GM21737 (cell line): ENCODE data around the gene TOMM22.
"Not testable (repeated sequence)": the region's sequence is repeated elsewhere in the genome, so short reads cannot be mapped to it uniquely, and the experiment has no call there.

Experiments
- ATAC-seq: cut with Tn5 transposase; IDR thresholded peaks from one replicate; pipeline ENCODE4 v1.9.1; 2021; ENCODE audit warnings: mild to moderate bottlenecking, moderate library complexity; ENCODE audit not compliant: unreplicated experiment

The TOMM22 gene

DNA sequence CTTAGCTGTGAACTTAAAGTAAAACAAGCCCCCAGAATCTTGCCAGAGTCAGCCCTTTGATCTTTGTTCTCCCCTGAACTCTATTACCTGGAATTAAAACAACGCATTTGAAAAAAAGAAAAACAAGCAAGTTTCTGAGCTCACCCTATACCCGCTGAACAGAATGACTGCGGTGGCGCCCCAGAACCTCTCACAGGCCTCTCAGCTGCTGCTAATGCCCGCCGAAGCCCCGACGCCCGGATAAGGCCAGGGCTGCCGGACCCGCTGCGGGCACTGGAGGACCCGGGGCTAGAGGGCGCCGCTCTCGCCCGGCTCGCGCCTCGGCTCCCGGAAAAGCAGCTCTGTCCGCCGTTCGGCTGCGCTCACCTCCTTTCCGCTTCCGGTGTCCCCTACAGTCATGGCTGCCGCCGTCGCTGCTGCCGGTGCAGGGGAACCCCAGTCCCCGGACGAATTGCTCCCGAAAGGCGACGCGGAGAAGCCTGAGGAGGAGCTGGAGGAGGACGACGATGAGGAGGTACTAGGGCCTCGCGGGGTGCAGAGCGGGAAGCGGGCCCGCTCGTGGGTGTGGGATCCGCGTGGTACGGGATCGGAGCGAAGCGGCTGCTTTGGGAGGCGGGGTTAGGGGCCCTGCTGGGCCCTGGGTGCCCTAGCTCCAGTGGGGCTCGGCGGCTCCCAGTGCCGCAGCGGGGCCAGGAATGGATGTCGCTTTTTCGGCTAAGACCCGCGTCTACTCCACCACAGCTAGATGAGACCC is at the start of gene TOMM22:
Gene TOMM22, plus strand, starts transcription at position 376 of the 754 bp plus-strand sequence. Its CDS starts 22 bp downstream, at position 398.
- peak; percentile 92 for ATAC-seq

DNA sequence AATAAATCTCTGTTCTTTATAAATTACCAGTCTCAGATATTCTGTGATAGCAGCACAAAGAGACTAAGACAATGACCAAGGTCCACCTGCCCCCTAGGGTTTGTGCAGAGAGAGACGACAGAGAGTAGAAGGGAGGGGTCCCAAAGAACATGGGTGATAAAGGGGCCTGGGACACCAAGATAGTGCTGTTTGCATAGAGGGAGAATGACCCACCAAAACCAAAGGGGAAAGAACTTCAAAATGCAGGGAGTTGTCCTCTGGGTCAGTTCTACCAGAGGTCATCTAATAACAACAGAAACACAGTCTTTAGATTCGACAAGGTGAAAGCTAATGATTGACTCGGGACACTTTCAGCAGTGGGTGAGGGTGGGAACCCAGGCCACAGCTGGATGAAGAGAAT is 49.2 kb upstream of the TOMM22 start:
- ATAC-seq = no peak

- no peak for ATAC-seq
Observed at GRCh38 chr22:38638216-38638615, 43.5 kb upstream of the TOMM22 start.

DNA sequence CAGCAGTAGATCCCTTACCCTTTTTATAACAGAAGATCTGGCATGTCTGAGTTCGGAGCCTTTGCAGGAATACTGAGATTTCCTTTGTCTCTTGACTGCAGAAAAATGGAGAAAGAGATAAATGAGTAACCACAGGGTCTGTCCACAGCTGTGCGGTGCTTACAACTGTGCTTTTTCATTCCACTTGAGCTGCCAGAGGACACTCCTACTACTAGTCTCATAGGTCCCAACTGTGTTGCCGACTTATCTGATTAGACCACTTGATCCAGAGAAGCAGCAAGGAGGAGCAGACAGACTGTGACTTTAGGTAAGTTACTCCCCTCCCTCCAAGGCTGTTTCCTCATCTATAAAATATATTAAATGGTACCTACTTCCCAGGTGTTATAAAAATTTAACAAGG is 43.0 kb upstream of the TOMM22 start:
- ATAC-seq = no peak

DNA sequence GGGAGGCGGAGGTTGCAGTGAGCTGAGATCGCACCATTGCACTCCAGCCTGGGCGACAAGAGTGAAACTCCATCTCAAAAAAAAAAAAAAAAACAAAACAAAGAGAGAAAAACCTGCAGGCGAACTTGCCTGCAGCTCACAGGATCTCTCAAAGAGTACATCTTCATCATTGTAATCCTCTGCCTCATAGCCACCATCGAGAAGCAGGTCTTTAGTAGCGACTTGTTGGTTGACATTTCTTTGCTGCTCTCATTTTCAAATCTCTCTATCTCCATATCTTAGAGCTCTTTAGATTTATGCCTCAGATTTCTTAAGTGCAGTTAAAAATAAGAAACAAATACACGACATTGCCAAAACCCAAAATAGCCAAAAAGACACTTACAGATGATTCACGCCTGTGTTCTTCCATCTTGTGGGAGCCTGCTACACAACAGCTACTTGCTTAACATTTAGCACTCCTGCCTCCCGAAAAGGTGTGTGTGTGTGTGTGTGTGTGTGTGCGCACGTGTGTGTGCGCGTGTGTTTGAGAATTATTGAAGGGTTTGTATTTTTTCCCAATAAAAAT is 40.2 kb upstream of the TOMM22 start:
- ATAC-seq = no peak

GRCh38 chr22:38644245-38644644 is 37.5 kb upstream of the TOMM22 start:
- ATAC-seq = not testable (repeated sequence)

GRCh38 chr22:38645430-38645829 is 36.3 kb upstream of the TOMM22 start:
- no peak for ATAC-seq

DNA sequence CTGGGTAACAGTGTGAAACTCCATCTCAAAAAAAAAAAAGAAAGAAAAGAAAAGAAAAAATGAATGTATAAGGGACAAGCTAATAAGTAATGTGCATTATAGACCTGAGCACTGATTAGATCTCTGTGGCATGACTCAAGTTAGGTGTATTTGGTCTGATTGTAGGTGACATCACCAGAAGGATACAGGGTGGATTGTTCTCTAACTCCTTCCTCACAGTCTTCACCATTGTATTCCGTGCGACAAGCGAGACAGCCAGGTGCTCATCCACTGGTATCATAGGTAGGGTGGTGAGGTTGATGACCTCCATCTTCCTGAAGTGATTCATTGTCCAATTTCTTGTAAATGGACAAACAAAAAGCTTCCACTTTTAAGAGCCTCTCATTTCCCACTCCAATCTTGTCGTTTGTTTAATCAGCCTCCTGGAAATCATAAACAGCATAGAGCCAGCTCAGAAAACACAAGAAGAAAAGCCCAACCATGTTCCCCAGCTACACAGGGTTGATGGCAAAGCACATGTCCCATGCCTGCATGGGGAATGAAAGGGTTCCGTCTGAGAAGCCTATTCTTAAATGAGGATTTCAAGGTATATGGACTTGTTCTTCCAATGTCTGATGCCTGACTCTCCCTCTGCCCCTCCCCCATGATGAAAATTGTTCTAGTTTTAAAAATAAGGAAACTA is 31.8 kb upstream of the TOMM22 start:
- no peak for ATAC-seq

GRCh38 chr22:38652859-38653258 is 28.9 kb upstream of the TOMM22 start:
- no peak for ATAC-seq

DNA sequence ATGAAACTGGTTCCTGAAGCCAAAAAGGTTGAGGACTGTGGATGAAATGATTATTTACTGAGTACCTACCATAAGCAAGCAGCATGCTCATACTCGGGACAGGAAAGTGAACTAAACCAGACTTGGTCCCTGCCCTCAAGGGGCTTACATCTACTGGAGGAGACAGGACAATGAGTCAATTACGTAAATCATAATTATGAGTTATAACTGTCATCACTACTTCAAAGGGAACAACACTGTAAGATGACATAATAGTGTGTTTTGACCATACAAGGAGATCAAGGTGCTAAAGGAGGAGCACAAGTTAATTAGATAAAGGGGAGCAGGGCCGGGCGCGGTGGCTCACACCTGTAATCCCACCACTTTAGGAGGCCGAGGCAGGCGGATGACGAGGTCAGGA is 28.0 kb upstream of the TOMM22 start:
- ATAC-seq = no peak

DNA sequence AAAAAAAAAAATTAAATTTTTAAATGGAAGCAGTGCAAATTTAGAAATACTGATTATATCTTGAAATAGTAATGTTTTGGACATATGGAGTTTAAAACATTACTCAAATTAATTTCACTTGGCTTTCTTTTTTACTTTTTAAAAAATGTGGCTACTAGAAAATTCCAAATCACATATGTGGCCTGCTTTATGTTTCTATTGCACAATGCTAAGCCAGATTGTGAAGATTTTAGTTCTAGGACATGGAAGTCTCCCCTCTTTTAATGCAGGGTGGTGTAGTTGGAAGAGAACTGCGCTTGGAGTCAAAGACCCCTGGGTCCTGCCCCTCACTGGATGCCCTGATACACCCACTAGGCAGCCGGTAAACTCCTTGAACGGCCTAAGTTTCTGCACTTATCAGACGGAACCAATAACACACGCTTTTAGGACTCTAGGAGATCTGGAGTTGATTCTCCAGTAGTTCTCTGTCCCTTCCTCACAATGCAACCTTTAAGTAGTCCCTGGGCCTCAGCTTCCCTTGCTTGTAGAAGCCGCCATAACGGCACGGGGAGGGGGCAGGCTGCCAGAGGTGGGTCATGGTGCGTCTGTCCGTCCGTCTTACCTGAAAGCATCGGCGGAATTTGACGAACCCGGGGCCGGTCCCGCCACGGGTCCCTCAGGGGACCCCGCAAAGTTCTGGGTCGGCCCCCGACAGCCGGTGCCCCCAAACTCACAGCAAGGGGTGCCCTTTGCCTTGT is 26.1 kb upstream of the TOMM22 start:
- ATAC-seq = peak; percentile 5

DNA sequence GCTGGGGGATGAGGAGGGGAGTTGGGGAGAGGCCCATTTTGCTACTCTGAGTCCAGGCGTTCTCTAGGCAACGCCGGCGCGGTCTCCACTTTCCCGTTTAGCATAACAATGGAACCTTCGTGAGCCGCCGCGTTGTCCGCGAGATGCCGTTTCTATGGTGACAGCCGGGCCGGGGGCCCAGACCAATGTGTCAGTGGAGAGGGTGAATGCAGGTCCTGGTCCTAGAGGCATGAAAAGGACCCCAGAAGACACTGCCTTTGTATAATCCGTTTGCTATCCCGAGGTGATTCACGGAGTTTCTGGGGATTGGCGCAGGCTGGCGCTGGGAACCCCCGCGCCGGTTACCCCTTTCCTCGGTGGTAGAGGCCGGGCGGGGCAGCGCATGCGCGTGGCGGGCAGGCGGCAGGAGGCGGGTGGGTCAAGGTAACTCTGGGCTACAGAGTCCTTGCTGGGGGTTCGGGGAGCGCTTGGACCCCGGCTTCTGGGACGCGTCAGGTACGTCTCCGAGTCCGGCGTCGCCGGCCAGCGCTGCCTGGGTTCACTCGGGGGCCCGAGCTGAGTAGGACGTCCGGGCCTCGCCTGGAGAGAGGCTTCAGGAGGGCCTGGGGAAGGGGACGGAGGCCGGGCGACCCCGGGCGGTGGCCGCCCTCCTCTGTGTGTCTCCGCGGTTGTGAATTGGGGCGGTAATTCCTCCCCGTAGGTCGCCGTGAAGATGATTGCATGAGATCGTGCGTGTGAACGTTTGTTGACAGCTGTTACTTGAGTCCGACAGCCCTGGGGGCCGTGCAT is 25.3 kb upstream of the TOMM22 start, which contains the start of the genes CBY1 and FAM227A:
Gene CBY1, plus strand, starts transcription at position 383 of the 789 bp plus-strand sequence. CDS start 11,417 bp downstream, outside the sequence.
Gene FAM227A, minus strand, starts transcription at position 137 of the 789 bp plus-strand sequence. CDS start 6,224 bp downstream, outside the sequence.
- peak; percentile 70 for ATAC-seq

DNA sequence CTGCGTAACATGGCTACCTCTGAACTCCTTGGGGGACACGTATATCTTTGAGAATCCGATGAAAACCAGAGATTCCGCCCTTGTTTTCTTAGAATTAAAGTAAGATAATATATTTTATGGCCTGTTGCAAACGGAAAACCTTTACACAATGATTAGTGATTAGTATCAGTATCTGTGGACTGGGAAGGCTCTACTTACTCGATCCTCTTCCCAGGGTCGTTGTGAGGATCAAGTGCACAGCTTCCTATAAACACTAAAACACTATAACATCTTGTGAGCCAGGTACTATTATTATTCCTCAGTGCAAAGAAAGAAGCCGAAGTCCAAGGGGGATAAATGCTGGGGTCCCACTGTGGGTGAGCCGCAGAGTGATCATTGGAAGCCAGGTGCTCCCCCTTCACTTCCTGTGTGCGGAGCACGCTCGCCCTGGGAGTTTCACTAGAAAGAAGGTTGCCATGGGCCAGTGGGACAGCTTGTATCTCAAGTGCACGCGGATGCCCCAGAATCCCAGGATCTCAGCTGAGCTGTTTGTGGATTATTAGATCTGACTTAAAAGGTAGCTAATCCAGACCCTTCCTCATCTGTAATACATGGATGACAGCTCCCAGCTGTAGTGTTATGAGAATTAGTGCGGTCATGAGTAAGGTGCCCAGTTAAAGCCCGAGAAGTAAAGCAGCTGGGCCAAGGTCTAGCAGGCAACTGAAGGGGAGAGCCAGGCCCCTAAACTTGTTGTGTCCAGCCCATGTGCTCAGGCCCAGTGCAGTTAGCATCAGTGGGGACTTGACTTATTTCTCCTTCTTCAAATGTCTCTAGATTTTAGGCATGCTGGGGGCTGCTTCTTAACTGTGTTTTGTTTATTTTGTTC is 24.5 kb upstream of the TOMM22 start:
- peak; percentile 57 for ATAC-seq

DNA sequence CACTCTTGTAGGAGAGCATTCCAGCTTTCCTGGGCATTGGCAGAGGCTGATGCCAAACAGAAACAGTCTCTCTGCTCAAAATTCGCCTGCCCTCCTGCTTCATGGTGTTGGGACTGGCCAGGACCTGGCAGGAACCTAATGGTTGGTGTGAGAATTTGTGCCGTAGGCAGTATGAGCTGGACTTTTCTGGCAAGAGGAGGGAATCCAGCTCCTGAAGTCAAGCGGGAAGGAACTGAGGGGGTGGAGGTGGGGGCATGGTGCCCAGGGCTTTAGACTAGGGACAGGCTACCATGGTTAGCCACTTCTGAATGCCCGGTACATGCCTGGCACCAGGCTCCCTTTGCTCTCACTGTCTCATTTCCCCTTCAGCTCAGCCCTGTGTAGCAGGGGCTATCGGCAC is 6.9 kb upstream of the TOMM22 start:
- no peak for ATAC-seq

GRCh38 chr22:38675833-38676232 is 5.9 kb upstream of the TOMM22 start:
- no peak for ATAC-seq

DNA sequence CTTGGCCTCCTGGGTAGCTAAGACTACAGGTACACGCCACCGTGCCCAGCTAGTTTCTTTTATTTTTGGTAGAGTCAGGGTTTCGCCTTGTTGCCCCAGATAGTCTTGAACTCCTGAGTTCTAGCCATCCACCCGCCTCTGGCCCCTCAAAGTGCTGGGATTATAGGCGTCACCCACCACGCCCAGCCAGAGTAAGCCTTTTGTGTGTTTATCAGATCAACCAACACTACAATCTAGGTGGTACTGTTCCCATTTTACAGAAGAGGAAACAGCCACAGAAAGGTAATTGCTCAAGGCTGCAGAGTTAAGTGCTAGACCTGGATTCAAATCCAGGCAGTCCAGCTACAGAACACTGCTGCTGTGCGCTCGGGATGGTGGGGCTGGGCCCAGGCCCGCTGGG is 3.1 kb downstream of the TOMM22 start:
- no peak for ATAC-seq

DNA sequence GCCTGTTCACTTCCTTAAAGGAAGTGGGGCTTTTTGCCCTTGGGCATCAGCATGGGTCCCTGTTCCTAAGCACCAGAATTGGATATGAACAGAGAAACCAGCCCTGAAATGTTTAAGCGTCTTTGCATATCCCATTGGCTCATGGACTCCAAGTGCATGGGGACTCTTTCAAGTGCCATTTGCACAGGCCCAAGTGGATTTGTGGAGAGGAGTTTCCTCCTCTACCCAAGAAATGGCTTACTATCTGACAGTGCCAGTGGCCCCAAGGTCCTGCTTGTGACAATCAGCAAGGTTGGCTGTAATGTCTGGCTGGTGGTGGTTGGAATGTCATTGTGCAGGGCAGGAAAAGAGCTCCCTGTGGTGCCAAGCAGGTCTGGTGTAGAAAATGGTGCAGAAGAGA is 4.0 kb downstream of the TOMM22 start:
- ATAC-seq = no peak

DNA sequence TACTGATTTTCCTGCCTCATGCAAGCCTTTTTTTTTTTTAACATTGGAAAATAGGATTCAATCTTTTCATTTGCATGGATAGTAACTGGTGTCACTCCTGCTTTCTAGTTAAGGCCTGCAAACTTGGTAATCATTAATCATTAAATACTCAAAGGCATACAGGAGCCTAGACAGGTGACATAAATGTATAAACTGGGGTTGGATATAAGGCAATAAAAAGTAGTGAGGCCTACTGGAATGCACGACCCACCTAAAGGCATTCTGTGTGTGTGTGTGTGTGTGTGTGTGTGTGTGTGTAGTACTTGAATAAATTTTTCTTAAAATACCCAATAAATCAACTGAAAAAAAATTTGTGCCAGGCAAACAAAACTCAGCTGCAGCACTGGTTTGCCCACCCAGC is 7.9 kb downstream of the TOMM22 start:
- ATAC-seq = no peak

DNA sequence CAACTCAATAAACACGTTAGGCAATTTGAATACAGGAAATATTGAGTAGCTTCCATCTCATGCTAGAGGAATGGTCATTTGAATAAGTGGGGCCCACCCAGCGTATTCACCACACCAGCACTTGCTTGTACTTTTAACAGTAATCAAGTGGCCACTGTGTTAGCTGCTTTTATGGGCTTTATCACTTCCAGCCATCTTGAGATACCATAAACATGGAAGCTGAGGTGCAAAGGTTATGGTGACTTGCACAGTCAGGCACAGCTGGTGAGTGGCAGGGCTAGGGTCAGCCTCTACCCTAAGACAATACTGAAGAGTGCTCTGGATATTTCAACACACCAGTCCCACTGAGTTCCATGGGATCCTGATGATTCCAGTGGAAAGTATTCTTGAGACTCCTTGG is 12.3 kb downstream of the TOMM22 start:
- ATAC-seq = no peak
